ENCODE results near the gene MPHOSPH9.

- no peak for TF ChIP-seq CTCF (IDR thresholded peaks at IDR 0.05; ENCODE audit: low read depth, low read length)
- TF ChIP-seq EZH2phosphoT487 (IDR thresholded peaks at IDR 0.05; ENCODE audit: low read depth) = no peak
These were observed 9.4 kb upstream of the MPHOSPH9 start for GRCh38 chr12:123242116-123242904.
